HG02938 (cell line): ENCODE data around the gene PCDHGB1.
A peak's percentile ranks its signal among the peaks of the same experiment; 100 is the strongest.
"Not testable (repeated sequence)": the region's sequence is repeated elsewhere in the genome, so short reads cannot be mapped to it uniquely, and the experiment has no call there.

Experiments used
- ATAC-seq: cut with Tn5 transposase; IDR thresholded peaks from one replicate; pipeline ENCODE4 v1.9.1; 2021; ENCODE audit warnings: mild to moderate bottlenecking, moderate library complexity; ENCODE audit not compliant: unreplicated experiment

The PCDHGB1 gene

DNA sequence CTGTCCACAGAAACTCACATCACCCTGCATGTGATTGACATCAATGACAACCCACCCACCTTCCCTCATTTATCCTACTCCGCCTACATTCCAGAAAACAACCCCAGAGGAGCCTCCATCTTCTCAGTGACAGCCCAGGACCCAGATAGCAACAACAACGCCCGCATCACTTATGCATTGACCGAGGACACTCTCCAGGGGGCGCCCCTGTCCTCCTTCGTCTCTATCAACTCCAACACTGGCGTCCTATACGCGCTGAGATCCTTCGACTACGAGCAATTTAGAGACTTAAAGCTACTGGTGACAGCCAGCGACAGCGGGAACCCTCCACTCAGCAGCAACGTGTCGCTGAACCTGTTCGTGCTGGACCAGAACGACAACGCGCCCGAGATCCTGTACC lies 4.6 kb upstream of the PCDHGB1 start:
- ATAC-seq: no peak

DNA sequence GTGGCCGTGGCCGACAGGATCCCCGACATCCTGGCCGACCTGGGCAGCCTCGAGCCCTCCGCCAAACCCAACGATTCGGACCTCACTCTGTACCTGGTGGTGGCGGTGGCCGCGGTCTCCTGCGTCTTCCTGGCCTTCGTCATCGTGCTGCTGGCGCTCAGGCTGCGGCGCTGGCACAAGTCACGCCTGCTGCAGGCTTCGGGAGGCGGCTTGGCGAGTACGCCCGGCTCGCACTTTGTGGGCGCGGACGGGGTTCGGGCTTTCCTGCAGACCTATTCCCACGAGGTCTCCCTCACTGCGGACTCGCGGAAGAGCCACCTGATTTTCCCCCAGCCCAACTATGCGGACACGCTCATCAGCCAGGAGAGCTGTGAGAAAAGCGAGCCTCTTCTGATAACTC lies 3.9 kb upstream of the PCDHGB1 start:
- not testable (repeated sequence) for ATAC-seq

DNA sequence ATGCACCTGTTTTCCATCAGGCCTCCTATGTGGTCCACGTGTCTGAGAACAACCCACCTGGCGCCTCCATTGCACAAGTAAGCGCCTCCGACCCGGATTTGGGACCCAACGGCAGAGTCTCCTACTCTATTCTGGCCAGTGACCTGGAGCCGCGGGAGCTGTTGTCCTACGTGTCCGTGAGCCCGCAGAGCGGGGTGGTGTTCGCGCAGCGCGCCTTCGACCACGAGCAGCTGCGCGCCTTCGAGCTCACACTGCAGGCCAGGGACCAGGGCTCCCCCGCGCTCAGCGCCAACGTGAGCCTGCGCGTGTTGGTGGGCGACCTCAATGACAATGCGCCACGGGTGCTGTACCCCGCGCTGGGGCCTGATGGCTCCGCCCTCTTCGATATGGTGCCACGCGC lies 1.7 kb downstream of the PCDHGB1 start:
- no peak for ATAC-seq

DNA sequence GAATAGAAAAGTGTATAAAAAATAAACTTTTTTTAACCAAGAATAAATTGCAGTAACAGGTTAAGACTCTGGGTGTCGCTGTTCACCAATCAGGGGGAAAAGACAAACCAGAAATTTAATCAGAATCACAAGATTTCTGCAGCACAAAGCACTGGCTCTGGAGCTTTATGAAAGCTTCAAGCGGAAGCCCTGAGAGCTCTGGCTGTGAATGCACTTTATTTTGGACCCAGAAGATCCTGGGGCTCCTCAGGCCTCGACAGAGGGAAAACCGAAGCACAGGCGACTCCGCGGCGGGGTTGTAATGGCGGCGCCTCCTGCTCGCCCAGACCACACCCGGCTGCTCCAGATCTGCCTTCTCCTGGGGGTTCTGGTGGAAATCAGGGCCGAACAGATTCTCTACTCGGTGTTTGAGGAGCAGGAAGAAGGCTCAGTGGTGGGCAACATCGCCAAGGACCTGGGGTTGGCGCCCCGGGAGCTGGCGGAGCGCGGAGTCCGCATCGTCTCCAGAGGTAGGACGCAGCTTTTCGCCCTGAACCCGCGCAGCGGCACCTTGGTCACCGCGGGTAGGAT lies 5.1 kb downstream of the PCDHGB1 start, which contains the start of gene PCDHGA4:
TSS of gene PCDHGA4 (plus strand) at position 122 of the 570 bp plus-strand sequence. CDS start at position 209, 87 bp downstream.
- no peak for ATAC-seq

DNA sequence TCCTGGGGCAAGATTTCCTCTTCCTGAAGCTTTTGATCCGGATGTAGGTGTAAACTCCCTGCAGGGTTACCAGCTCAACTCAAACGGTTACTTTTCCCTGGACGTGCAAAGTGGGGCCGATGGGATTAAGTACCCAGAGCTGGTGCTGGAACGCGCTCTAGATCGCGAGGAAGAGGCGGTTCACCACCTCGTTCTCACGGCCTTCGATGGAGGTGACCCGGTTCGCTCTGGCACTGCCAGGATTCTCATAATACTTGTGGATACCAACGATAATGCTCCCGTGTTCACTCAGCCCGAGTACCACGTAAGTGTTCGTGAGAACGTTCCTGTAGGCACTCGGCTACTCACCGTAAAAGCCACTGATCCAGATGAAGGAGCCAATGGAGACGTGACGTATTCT lies 5.7 kb downstream of the PCDHGB1 start:
- no peak for ATAC-seq

DNA sequence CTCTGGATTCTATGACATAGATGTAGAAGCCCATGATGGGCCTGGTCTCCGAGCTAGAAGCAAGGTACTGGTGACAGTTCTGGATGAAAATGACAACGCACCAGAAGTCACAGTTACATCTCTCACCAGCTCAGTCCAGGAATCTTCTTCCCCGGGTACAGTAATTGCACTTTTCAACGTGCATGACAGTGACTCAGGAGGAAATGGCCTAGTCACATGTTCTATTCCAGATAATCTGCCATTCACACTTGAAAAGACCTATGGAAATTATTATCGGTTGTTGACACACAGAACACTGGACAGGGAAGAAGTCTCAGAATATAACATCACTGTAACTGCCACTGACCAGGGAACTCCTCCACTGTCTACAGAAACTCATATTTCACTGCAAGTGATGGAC lies 6.2 kb downstream of the PCDHGB1 start:
- no peak for ATAC-seq

DNA sequence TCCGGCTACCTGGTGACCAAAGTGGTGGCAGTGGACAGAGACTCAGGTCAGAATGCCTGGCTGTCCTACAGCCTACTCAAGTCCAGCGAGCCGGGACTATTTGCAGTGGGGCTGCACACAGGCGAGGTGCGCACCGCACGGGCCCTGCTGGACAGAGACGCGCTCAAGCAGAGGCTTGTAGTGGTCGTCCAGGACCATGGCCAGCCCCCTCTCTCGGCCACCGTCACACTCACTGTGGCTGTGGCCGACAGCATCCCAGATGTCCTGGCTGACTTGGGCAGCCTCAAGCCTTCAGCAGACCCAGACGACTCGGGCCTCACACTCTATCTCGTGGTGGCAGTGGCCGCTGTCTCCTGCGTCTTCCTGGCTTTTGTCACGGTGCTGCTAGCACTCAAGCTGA lies 7.1 kb downstream of the PCDHGB1 start:
- no peak for ATAC-seq

DNA sequence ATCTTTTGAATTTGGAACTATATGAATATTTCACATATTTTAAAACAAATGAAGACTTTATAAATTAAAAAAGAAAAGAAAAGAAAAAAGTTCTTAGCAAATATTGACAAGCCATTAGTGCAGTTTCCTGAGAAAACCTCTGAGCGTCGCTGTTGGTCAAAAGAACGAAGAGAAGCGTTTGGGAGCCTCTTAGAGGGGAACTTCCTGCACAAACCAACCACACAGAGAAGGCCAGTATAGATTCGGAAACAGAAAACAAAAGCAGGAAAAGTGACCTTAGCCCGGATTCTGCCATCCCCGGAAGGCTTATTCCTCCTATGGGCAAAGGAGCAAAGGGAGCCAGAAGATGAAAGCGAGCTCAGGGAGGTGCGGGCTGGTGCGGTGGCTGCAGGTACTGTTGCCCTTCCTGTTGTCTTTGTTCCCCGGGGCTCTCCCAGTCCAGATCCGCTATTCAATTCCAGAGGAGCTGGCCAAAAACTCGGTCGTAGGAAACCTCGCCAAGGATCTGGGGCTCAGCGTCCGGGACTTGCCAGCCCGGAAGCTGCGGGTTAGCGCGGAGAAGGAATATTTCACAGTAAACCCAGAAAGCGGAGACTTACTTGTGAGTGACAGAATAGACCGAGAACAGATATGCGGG lies 10.0 kb downstream of the PCDHGB1 start, which contains the start of gene PCDHGB2:
TSS of gene PCDHGB2 (plus strand) at position 205 of the 637 bp plus-strand sequence. CDS start at position 347, 142 bp downstream.
- peak; percentile 78 for ATAC-seq

DNA sequence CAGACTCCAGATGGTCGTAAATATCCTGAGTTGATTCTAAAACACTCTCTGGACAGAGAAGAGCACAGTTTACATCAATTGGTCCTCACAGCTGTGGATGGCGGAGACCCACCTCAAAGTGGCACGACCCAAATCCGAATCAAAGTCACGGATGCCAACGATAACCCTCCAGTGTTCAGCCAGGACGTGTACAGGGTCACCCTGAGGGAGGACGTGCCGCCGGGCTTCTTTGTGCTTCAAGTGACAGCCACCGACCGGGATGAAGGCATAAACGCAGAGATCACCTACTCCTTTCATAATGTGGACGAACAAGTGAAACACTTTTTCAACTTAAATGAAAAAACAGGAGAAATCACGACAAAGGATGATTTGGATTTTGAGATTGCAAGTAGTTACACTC lies 10.8 kb downstream of the PCDHGB1 start:
- no peak for ATAC-seq

DNA sequence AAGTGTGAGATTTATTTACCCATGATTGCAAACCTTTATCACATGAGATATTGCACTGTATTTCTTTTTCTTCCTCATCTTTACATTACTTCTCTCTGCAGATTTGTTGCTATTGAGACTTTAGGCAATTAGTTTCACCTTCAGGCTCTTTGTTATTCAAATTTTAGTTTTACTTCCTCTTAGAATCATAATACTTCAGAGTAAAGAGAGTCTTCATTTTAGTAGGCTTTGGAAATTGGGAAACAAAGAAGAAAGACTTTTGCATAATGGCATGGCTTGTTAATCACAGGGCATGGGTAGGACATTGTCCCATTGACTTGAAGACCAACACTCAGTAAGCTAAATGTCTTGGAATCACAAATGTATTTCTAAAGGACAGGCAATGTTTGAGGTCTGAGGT lies 12.8 kb downstream of the PCDHGB1 start:
- no peak for ATAC-seq

DNA sequence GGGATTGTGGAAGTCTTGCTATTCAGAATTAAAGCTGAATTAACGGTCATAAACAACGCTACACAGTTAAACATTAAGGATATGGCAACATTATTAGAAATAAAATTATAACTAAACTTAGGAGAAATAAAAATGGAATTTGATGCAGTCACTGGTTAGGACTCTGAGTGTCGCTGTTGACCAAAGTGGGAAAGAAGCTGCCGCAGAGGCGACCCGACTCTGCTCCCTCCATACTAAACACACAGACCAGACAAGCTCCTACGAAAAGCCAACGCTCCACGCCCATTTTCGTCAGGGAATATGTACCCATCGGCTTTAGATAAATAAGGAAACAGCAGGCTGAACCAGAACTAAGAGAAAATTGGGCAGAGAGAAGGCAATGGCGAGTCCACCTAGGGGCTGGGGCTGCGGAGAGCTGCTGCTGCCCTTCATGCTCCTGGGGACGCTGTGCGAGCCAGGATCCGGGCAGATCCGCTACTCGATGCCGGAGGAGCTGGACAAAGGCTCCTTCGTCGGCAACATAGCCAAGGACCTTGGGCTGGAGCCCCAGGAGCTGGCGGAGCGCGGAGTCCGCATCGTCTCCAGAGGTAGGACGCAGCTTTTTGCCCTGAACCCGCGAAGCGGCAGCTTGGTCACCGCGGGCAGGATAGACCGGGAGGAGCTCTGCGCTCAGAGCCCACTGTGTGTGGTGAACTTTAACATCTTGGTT lies 14.2 kb downstream of the PCDHGB1 start, which contains the start of gene PCDHGA5:
TSS of gene PCDHGA5 (plus strand) at position 211 of the 709 bp plus-strand sequence. CDS start at position 380, 169 bp downstream.
- ATAC-seq: no peak

DNA sequence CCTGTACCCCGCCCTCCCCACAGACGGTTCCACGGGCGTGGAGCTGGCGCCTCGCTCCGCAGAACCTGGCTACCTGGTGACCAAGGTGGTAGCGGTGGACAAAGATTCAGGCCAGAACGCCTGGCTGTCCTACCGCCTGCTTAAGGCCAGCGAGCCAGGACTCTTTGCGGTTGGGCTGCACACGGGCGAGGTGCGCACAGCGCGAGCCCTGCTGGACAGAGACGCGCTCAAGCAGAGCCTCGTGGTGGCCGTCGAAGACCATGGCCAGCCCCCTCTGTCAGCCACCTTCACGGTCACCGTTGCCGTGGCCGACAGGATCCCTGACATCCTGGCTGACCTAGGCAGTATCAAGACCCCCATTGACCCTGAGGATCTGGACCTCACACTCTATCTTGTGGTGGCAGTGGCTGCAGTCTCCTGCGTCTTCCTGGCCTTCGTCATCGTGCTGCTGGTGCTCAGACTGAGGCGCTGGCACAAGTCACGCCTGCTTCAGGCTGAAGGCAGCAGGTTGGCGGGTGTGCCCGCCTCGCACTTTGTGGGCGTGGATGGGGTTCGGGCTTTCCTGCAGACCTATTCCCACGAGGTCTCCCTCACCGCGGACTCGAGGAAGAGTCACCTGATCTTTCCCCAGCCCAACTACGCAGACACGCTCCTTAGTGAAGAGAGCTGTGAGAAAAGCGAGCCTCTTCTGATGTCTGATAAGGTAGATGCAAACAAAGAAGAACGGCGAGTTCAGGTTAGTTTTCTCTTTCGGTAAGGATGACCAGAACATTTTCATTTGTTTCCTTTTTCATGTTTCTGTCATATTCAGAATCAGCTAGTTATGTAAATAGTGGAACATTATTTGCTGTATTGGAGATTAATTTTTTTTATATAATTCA lies 16.4 kb downstream of the PCDHGB1 start:
- ATAC-seq: no peak

DNA sequence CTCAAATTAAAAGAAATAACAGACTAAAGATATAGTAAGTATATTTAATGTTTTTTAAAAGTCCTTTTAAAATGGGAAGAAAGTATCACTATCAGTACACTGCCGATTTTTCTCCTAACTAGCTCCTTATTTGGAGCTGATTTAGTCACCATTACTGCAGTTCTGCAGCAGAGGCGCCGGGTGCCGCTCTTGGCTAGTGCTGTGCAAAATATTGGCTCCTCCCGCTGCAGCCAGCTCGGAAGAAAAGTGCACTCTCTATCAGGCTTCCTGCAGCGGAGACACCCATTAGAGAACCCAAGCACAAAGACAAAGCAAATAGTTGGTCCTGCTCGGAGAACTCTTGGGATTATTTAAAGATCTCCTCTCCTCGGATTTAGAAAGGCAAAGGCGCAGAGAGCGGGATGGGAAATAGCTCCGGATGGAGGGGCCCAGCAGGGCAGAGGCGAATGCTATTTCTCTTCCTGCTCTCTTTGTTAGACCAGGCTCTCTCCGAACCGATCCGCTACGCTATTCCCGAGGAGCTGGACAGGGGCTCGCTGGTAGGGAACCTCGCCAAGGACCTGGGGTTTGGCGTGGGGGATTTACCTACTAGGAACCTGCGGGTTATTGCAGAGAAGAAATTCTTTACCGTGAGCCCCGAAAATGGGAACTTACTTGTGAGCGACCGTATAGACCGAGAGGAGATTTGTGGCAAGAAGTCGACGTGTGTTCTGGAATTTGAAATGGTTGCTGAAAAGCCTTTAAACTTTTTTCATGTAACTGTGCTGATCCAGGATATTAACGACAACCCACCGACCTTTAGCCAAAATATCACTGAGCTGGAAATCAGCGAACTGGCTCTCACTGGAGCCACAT lies 20.3 kb downstream of the PCDHGB1 start, which contains the start of gene PCDHGB3:
TSS of gene PCDHGB3 (plus strand) at position 249 of the 855 bp plus-strand sequence. CDS start at position 402, 153 bp downstream.
- peak; percentile 64 for ATAC-seq

DNA sequence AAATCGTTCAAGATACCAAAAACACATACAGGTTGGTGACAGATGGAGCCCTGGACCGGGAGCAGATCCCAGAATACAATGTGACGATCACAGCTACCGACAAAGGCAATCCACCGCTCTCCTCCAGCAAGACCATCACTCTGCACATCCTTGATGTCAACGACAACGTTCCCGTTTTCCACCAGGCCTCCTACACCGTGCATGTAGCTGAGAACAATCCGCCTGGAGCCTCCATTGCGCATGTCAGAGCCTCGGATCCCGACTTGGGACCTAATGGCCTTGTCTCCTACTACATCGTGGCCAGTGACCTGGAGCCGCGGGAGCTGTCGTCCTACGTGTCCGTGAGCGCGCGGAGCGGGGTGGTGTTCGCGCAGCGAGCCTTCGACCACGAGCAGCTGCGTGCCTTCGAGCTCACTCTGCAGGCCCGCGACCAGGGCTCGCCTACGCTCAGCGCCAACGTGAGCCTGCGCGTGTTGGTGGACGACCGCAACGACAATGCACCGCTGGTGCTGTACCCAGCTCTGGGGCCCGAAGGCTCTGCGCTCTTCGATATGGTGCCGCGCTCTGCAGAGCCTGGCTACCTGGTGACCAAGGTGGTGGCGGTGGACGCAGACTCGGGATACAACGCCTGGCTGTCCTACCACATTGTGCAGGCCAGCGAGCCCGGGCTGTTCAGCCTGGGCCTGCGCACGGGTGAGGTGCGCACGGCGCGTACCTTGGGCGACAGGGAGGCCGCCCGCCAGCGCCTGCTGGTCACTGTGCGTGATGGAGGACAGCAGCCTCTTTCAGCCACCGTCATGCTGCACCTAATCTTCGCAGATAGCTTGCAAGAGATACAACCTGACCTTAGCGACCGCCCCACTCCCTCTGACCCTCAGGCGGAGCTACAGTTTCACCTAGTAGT lies 21.9 kb downstream of the PCDHGB1 start:
- no peak for ATAC-seq

DNA sequence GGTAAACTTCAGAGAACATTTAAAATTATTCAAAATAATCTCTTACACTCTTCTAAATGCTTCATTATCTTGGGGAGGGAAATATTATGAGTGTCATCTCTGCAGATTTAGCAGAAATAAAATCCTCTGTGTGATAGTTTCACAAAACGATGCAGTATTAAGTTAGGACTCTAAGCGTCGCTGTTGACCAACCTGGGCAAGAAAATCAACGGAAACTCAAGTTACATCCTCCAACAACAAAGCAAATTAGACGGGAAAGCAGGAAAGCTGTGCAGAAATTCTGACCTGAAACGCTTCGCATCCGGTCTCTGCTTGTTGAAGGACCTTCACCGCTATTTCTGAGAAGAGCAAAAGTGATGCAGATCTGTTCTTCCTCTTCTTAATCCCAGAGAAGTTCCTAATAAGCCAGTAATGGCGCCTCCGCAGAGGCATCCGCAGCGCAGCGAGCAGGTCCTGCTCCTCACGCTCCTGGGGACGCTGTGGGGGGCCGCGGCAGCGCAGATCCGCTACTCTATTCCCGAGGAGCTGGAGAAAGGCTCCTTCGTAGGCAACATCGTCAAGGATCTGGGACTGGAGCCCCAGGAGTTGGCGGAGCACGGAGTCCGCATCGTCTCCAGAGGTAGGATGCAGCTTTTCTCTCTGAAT lies 23.9 kb downstream of the PCDHGB1 start, which contains the start of gene PCDHGA6:
TSS of gene PCDHGA6 (plus strand) at position 219 of the 645 bp plus-strand sequence. CDS start at position 412, 193 bp downstream.
- ATAC-seq: no peak

DNA sequence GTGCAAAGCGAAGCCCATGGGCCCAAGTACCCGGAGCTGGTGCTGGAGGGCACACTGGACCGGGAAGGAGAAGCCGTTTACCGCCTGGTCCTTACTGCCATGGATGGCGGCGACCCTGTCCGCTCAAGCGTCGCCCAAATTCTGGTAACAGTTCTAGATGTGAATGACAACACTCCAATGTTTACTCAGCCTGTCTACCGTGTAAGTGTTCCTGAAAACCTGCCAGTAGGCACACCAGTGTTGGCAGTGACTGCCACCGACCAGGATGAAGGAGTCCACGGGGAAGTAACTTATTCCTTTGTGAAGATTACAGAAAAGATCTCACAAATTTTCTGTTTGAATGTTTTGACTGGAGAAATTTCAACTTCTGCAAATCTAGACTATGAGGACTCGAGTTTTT lies 24.7 kb downstream of the PCDHGB1 start:
- no peak for ATAC-seq

DNA sequence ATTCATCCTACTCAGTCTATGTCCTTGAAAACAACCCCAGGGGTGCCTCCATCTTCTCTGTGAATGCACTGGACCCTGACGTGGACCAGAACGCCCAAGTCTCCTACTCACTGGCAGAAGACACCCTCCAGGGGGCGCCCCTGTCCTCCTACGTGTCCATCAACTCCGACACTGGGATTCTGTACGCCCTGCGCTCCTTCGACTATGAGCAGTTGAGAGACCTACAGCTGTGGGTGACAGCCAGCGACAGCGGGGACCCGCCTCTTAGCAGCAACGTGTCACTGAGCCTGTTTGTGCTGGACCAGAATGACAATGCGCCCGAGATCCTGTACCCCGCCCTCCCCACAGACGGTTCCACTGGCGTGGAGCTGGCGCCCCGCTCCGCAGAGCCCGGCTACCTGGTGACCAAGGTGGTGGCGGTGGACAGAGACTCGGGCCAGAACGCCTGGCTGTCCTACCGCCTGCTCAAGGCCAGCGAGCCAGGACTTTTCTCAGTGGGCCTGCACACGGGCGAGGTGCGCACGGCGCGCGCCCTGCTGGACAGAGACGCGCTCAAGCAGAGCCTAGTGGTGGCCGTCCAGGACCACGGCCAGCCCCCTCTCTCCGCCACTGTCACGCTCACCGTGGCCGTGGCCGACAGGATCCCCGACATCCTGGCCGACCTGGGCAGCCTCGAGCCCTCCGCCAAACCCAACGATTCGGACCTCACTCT lies 25.7 kb downstream of the PCDHGB1 start:
- ATAC-seq: not testable (repeated sequence)
